ENCODE results near the gene THSD4.

- TF ChIP-seq CTCF (IDR thresholded peaks at IDR 0.05; ENCODE audit: insufficient read depth, low read depth, low read length) = no peak
- no peak for TF ChIP-seq EZH2 (IDR thresholded peaks at IDR 0.05; ENCODE audit: insufficient read depth, low read length)
Observed at GRCh38 chr15:71484080-71484479, 368.8 kb downstream of the THSD4 start.
